Measurements from ENCODE around the gene KIRREL3.

DNA sequence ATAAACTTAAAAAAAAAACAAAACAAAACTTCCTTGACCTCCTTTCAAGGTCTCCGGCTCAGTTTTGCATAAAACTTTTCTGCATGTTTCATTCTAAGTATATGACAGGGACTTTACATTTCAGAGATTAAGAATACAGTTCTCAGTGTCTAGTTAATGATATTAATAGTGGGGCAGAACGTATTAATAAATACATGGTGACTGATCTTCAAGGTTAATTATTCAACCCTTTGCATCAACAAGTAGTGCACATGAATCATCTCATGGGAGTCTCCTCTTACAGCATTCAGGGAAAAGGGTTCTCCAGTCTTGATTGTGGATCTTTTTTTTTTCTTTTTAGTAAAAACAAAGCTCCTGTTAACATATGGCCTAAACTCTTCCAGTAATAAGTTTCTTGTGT, 146.8 kb downstream of the KIRREL3 start:
- TF ChIP-seq, protein P1, sequence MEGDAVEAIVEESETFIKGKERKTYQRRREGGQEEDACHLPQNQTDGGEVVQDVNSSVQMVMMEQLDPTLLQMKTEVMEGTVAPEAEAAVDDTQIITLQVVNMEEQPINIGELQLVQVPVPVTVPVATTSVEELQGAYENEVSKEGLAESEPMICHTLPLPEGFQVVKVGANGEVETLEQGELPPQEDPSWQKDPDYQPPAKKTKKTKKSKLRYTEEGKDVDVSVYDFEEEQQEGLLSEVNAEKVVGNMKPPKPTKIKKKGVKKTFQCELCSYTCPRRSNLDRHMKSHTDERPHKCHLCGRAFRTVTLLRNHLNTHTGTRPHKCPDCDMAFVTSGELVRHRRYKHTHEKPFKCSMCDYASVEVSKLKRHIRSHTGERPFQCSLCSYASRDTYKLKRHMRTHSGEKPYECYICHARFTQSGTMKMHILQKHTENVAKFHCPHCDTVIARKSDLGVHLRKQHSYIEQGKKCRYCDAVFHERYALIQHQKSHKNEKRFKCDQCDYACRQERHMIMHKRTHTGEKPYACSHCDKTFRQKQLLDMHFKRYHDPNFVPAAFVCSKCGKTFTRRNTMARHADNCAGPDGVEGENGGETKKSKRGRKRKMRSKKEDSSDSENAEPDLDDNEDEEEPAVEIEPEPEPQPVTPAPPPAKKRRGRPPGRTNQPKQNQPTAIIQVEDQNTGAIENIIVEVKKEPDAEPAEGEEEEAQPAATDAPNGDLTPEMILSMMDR (IDR thresholded peaks at IDR 0.05; ENCODE audit: low read depth, low read length), result no peak
- TF ChIP-seq EZH2phosphoT487 (IDR thresholded peaks at IDR 0.05; ENCODE audit: low read depth), result no peak
